ENCODE results near the gene ZNF32. TPM values are rescaled to one million over a fixed set of nuclear protein-coding genes. Genes with fewer than 3 reads are reported as not detected.
"Not testable (repeated sequence)": the region's sequence is repeated elsewhere in the genome, so short reads cannot be mapped to it uniquely, and the experiment has no call there.

The ZNF32 gene
- total and polyA plus RNA-seq, 8 donors: 14.8 to 56.3 (median 22.1) TPM

GRCh38 chr10:43645866-43646265 lies 2.8 kb downstream of the ZNF32 start:
- FAIRE-seq (no peak), DNase-seq (no peak), ATAC-seq (no peak)
- H3K4me3 ChIP-seq: no peak overlapping the region
- intact Hi-C loops (cut with DNase I): no loop called here
- no peak overlapping the region for H3K27ac ChIP-seq
- TF ChIP-seq CTCF (IDR thresholded peaks at IDR 0.05): no peak
- H3K27me3 ChIP-seq: no peaks in the 10 kb centered on the region
- peaks cover 0 to 8% (median 0%) of the 10 kb centered on the region in 4 donors for H3K9me3 ChIP-seq
- H3K4me1 ChIP-seq: no peaks in the 10 kb centered on the region
- peaks cover 7 to 36% (median 27%) of the 10 kb centered on the region in 3 donors for H3K36me3 ChIP-seq
- WGBS, 2 donors: 98 to 99% methylated on average over 4 of the region's 4 CpGs

GRCh38 chr10:43644252-43644651 lies 4.4 kb downstream of the ZNF32 start:
- 96 to 98% methylated on average over 8 of the region's 8 CpGs for WGBS, 2 donors
- DNase-seq (no peak), FAIRE-seq (no peak), ATAC-seq (no peak)
- H3K27me3 ChIP-seq: no peaks in the 10 kb centered on the region
- H3K27ac ChIP-seq: no peak overlapping the region
- no peak overlapping the region for H3K4me3 ChIP-seq
- H3K4me1 ChIP-seq: no peaks in the 10 kb centered on the region
- H3K9me3 ChIP-seq: peaks cover 0 to 8% (median 0%) of the 10 kb centered on the region in 4 donors
- TF ChIP-seq CTCF (IDR thresholded peaks at IDR 0.05): no peak
- intact Hi-C loops (cut with DNase I): no loop called here
- H3K36me3 ChIP-seq: peaks cover 7 to 36% (median 27%) of the 10 kb centered on the region in 3 donors

- TF ChIP-seq CTCF (IDR thresholded peaks at IDR 0.05): no peak
- no peaks in the 10 kb centered on the region for H3K4me1 ChIP-seq
- H3K36me3 ChIP-seq: peaks cover 7 to 29% (median 24%) of the 10 kb centered on the region in 3 donors
- DNase-seq: no peak
- peaks cover 0 to 8% (median 0%) of the 10 kb centered on the region in 4 donors for H3K9me3 ChIP-seq
- H3K27ac ChIP-seq: no peak overlapping the region
- H3K27me3 ChIP-seq: no peaks in the 10 kb centered on the region
- H3K4me3 ChIP-seq: no peak overlapping the region
- FAIRE-seq: no peak
- ATAC-seq: no peak
- intact Hi-C loops (cut with DNase I): no loop called here
Measured at GRCh38 chr10:43640603-43641002, 8.1 kb downstream of the ZNF32 start.

GRCh38 chr10:43635816-43636215 lies 12.9 kb downstream of the ZNF32 start:
- FAIRE-seq; intact Hi-C loops (cut with DNase I); ATAC-seq; H3K9me3 ChIP-seq; DNase-seq; H3K27me3 ChIP-seq; H3K27ac ChIP-seq; H3K4me3 ChIP-seq; H3K4me1 ChIP-seq; H3K36me3 ChIP-seq: not testable (repeated sequence)
- WGBS, 2 donors: 35 to 46% methylated on average over 1 of the region's 1 CpG

- ATAC-seq (no peak), FAIRE-seq (no peak)
- no peak overlapping the region for H3K27ac ChIP-seq
Measured at GRCh38 chr10:43628956-43629355, 19.7 kb downstream of the ZNF32 start.

More at GRCh38 chr10:43628956-43629355, 19.7 kb downstream of the ZNF32 start:
- no peaks in the 10 kb centered on the region for H3K36me3 ChIP-seq
- H3K9me3 ChIP-seq: no peaks in the 10 kb centered on the region
- no peak for TF ChIP-seq CTCF (IDR thresholded peaks at IDR 0.05)
- no peaks in the 10 kb centered on the region for H3K4me1 ChIP-seq
- WGBS, 2 donors: 95 to 96% methylated on average over 4 of the region's 4 CpGs
- intact Hi-C loops (cut with DNase I): no loop called here
- DNase-seq: no peak
- H3K4me3 ChIP-seq: no peak overlapping the region
- no peaks in the 10 kb centered on the region for H3K27me3 ChIP-seq
